Endothelial cell of umbilical vein (primary cell): ENCODE measurements around the gene MCU. TPM values are rescaled to one million over a fixed set of nuclear protein-coding genes. Genes with fewer than 3 reads are reported as not detected.

ENCODE experiments used
- BruUV-seq: library from RNA; stranded (reverse); fragments of 400-500 nt; replicated peaks from 2 replicates; lab custom pipeline; 2021; lab: Mats Ljungman, UMichigan
- CTCF ChIA-PET: fragments of 300-600, 350-600 bp; sonication (Branson Sonifier 250); formaldehyde crosslinking; loops from one replicate; lab custom pipeline; 2021; ENCODE audit warnings: antibody characterized with exemption, inconsistent platforms; lab: Charles Lee
- POLR2A ChIA-PET: fragments of 300-600, 350-600 bp; sonication (Branson Sonifier 250); formaldehyde crosslinking; loops from one replicate; lab custom pipeline; 2021; ENCODE audit warnings: antibody characterized with exemption, inconsistent platforms; lab: Charles Lee
- DNase-seq: peaks from one replicate; pipeline ENCODE4 v3.0.0-alpha.2; 2011; ENCODE audit warnings: low read depth, low spot score
- FAIRE-seq: peaks from 2 replicates; lab custom pipeline; 2011; peaks lifted over from hg19 to GRCh38; lab: Jason Lieb, UNC
- H2AFZ ChIP-seq: 2 replicates; pipeline ENCODE4 v1.6.0; 2012; ENCODE audit warnings: low read depth, low read length, control low read depth, inconsistent platforms
- H3K27ac ChIP-seq: 2 replicates; pipeline ENCODE4 v1.5.1; 2011; ENCODE audit warnings: low read depth, mild to moderate bottlenecking, control low read depth, low read length, moderate library complexity; ENCODE audit not compliant: insufficient read depth
- H3K27me3 ChIP-seq, 2 experiments: 2 replicates each; pipeline versions ENCODE4 v1.6.0 to v1.6.1; 2011; ENCODE audit warnings: low read length in 2 of 2, mixed read lengths in 1 of 2; ENCODE audit not compliant: control insufficient read depth in 2 of 2, insufficient read depth in 2 of 2
- H3K36me3 ChIP-seq, 2 experiments: 2 replicates in 1 of 2; 3 replicates in 1 of 2; pipeline ENCODE4 v1.5.1; 2011; ENCODE audit warnings: low read length in 2 of 2, mild to moderate bottlenecking in 1 of 2, moderate library complexity in 1 of 2; ENCODE audit not compliant: control insufficient read depth in 2 of 2, insufficient read depth in 2 of 2; ENCODE audit errors: extremely low read depth in 1 of 2
- H3K4me1 ChIP-seq: 3 replicates; pipeline ENCODE4 v1.5.1; 2011; ENCODE audit warnings: mild to moderate bottlenecking, low read length; ENCODE audit not compliant: control insufficient read depth, insufficient read depth; ENCODE audit errors: extremely low read depth
- H3K4me2 ChIP-seq: 2 replicates; pipeline ENCODE4 v1.6.1; 2011; ENCODE audit warnings: low read length, control low read depth, mixed read lengths; ENCODE audit not compliant: insufficient read depth
- H3K4me3 ChIP-seq, 3 experiments: fragments of 200-600 bp in 1 of 3; sonication (generic), shearing (Covaris generic) in 1 of 3; replicated peaks in 1 of 3; 2 replicates each; pipeline ENCODE4 v1.5.1; 2011 to 2016; ENCODE audit warnings: control low read depth in 3 of 3, low read length in 3 of 3, mild to moderate bottlenecking in 2 of 3, inconsistent platforms in 1 of 3, low read depth in 1 of 3, moderate library complexity in 1 of 3; ENCODE audit not compliant: insufficient read depth in 1 of 3
- H3K79me2 ChIP-seq: 2 replicates; pipeline ENCODE4 v1.6.0; 2012; ENCODE audit warnings: low read length, inconsistent platforms; ENCODE audit not compliant: control insufficient read depth, insufficient read depth
- H3K9ac ChIP-seq: replicated peaks from 2 replicates; pipeline ENCODE3; 2011; ENCODE audit warnings: low read length, control low read depth; ENCODE audit not compliant: insufficient read depth; ENCODE audit errors: extremely low read depth
- H3K9me1 ChIP-seq: replicated peaks from 3 replicates; pipeline ENCODE4 v1.6.0; 2011; ENCODE audit warnings: mild to moderate bottlenecking, low read length; ENCODE audit not compliant: control insufficient read depth, insufficient read depth; ENCODE audit errors: extremely low read depth
- H3K9me3 ChIP-seq: replicated peaks from 2 replicates; pipeline ENCODE4 v1.5.1; 2012; ENCODE audit warnings: low read length, inconsistent platforms; ENCODE audit not compliant: control insufficient read depth, insufficient read depth
- H4K20me1 ChIP-seq: replicated peaks from 2 replicates; pipeline ENCODE3; 2011; ENCODE audit warnings: mild to moderate bottlenecking, low read length; ENCODE audit not compliant: control insufficient read depth, insufficient read depth; ENCODE audit errors: extremely low read depth
- EZH2 ChIP-seq: IDR thresholded peaks from 2 replicates; pipeline ENCODE4 v1.6.1; 2012; ENCODE audit warnings: borderline replicate concordance, low read depth, mild to moderate bottlenecking, moderate library complexity, low read length, inconsistent platforms; ENCODE audit not compliant: severe bottlenecking
- FOS ChIP-seq: IDR thresholded peaks from 2 replicates; pipeline ENCODE4 v1.6.1; 2011; ENCODE audit warnings: mild to moderate bottlenecking, low read length, moderate library complexity, borderline replicate concordance; ENCODE audit not compliant: insufficient read depth
- GATA2 ChIP-seq: IDR thresholded peaks from 2 replicates; pipeline ENCODE4 v1.7.0; 2011; ENCODE audit warnings: low read depth, mild to moderate bottlenecking, moderate library complexity, mixed read lengths, low read length; ENCODE audit not compliant: insufficient read length, insufficient read depth
- JUN ChIP-seq: IDR thresholded peaks from 2 replicates; pipeline ENCODE4 v1.6.1; 2011; ENCODE audit warnings: borderline replicate concordance, low read depth; ENCODE audit not compliant: insufficient read length, insufficient read depth
- MYC ChIP-seq: IDR thresholded peaks from one replicate; pipeline ENCODE4 v1.6.1; 2011; ENCODE audit warnings: mild to moderate bottlenecking, low read depth, low read length
- POLR2A ChIP-seq: IDR thresholded peaks from 2 replicates; pipeline ENCODE4 v1.6.1; 2012; ENCODE audit warnings: low read depth, mild to moderate bottlenecking, control low read depth, low read length
- POLR2AphosphoS5 ChIP-seq: IDR thresholded peaks from 2 replicates; pipeline ENCODE4 v1.6.1; 2012; ENCODE audit warnings: low read depth, mild to moderate bottlenecking, control low read depth, low read length, moderate library complexity; ENCODE audit not compliant: insufficient read depth
- dilution Hi-C: fragments of 300-500 bp; cut with MboI; formaldehyde crosslinking; loops from one replicate; pipeline ENCODE4 v1.15.0; 2019; ENCODE audit warnings: low sequenced_read_pairs; ENCODE audit not compliant: extremely low pct_ligation_motif_present
- intact Hi-C: fragments of 100-400 bp; cut with micrococcal nuclease; formaldehyde crosslinking; loops from one replicate; pipeline ENCODE4 v1.10.0; 2022
- polyA plus RNA-seq, 4 experiments: library from polyadenylated mRNA; depleted of rRNA in 3 of 4; stranded (reverse) in 3 of 4; unstranded in 1 of 4; fragments of >200 nt; gene quantifications; 2 replicates each; pipeline versions ENCODE4 v1.2.1 to v1.2.3, GENCODE V29; 2011 to 2012; ENCODE audit warnings: missing spikeins in 1 of 4
- total RNA-seq: library from RNA; stranded (reverse); gene quantifications from 2 replicates; pipeline ENCODE4 v1.2.3, GENCODE V29; 2021
- TF ChIP-seq, protein P1 (sequence below), 2 donors: IDR thresholded peaks; 1 replicate in 1 of 2; 2 replicates in 1 of 2; pipeline ENCODE4 v1.5.1; 2011; ENCODE audit warnings: low read length in 2 of 2, mild to moderate bottlenecking in 2 of 2, moderate library complexity in 2 of 2, control low read depth in 1 of 2, inconsistent platforms in 1 of 2, low read depth in 1 of 2; ENCODE audit not compliant: insufficient read depth in 1 of 2; ENCODE audit errors: extremely low read depth in 1 of 2
- TF ChIP-seq, protein P2 (sequence below): IDR thresholded peaks from 2 replicates; pipeline ENCODE4 v1.6.1; 2011; ENCODE audit not compliant: insufficient read depth, insufficient read length

MCU gene
- total and polyA plus RNA-seq, 2 donors (not counting 3 experiments of a cell fraction or from before 2014, with no cell fraction given) = 25.2 to 37.2 TPM

DNA sequence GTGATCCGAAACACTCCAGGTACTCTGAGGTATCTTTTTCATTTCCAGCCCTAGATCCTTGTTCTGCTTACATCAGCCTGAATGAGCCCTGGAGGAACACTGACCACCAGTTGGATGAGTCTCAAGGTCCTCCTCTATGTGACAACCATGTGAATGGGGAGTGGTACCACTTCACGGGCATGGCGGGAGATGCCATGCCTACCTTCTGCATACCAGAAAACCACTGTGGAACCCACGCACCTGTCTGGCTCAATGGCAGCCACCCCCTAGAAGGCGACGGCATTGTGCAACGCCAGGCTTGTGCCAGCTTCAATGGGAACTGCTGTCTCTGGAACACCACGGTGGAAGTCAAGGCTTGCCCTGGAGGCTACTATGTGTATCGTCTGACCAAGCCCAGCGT lies 206.7 kb downstream of the MCU start:
- no TSS peak for BruUV-seq
- Histone ChIP-seq H3K9ac (no peak overlapping the region), H3K4me1 (no peaks in the 10 kb centered on the region), H3K36me3 (no peaks in the 10 kb centered on the region), H2AFZ (no peak overlapping the region), H3K4me3 (no peak overlapping the region), H3K27me3 (no peaks in the 10 kb centered on the region), H3K9me1 (no peaks in the 10 kb centered on the region), H4K20me1 (no peaks in the 10 kb centered on the region), H3K27ac (no peak overlapping the region), H3K9me3 (no peaks in the 10 kb centered on the region), H3K79me2 (no peaks in the 10 kb centered on the region), H3K4me2 (no peak overlapping the region)
- TF ChIP-seq, protein P1, sequence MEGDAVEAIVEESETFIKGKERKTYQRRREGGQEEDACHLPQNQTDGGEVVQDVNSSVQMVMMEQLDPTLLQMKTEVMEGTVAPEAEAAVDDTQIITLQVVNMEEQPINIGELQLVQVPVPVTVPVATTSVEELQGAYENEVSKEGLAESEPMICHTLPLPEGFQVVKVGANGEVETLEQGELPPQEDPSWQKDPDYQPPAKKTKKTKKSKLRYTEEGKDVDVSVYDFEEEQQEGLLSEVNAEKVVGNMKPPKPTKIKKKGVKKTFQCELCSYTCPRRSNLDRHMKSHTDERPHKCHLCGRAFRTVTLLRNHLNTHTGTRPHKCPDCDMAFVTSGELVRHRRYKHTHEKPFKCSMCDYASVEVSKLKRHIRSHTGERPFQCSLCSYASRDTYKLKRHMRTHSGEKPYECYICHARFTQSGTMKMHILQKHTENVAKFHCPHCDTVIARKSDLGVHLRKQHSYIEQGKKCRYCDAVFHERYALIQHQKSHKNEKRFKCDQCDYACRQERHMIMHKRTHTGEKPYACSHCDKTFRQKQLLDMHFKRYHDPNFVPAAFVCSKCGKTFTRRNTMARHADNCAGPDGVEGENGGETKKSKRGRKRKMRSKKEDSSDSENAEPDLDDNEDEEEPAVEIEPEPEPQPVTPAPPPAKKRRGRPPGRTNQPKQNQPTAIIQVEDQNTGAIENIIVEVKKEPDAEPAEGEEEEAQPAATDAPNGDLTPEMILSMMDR (IDR thresholded peaks at IDR 0.05; ENCODE audit: extremely low read depth in 1 of 2, insufficient read depth in 1 of 2, low read depth in 1 of 2, low read length in 2 of 2) = no peak
- no peak for TF ChIP-seq POLR2AphosphoS5
- TF ChIP-seq EZH2 = no peak
- no peak for TF ChIP-seq FOS
- TF ChIP-seq, protein P2, sequence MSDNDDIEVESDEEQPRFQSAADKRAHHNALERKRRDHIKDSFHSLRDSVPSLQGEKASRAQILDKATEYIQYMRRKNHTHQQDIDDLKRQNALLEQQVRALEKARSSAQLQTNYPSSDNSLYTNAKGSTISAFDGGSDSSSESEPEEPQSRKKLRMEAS = no peak
- TF ChIP-seq MYC = no peak
- no peak for TF ChIP-seq JUN
- TF ChIP-seq POLR2A = no peak
- no peak for TF ChIP-seq GATA2
- DNase-seq = no peak
- intact Hi-C loops = no loop called here
- ChIA-PET CTCF (no interaction called here), POLR2A (no interaction called here)
- dilution Hi-C loops = no loop called here
- no peak for FAIRE-seq
